ENCODE results near the gene GBF1. TPM values are rescaled to one million over a fixed set of nuclear protein-coding genes. Genes with fewer than 3 reads are reported as not detected.
"Not testable (repeated sequence)": the region's sequence is repeated elsewhere in the genome, so short reads cannot be mapped to it uniquely, and the experiment has no call there.

The GBF1 gene
- polyA plus RNA-seq, 1 donor (not counting 4 experiments of a cell fraction or from before 2014, with no cell fraction given) = 17.4 TPM

- H3K27me3 ChIP-seq (ENCODE audit: control insufficient read depth, extremely low read depth, insufficient read depth, low read length) = no peaks in the 10 kb centered on the region
- H3K9me1 ChIP-seq (ENCODE audit: control insufficient read depth, extremely low read depth, insufficient read depth, low read length) = peaks cover 5% of the 10 kb centered on the region
- H3K79me2 ChIP-seq (ENCODE audit: control insufficient read depth, insufficient read depth, low read length) = peaks cover 72% of the 10 kb centered on the region
- peaks cover 20% of the 10 kb centered on the region for H4K20me1 ChIP-seq (ENCODE audit: control insufficient read depth, extremely low read depth, insufficient read depth, low read length)
- H3K9ac ChIP-seq (ENCODE audit: control insufficient read depth, extremely low read depth, insufficient read depth, low read length) = no peak overlapping the region
- peaks cover 32% of the 10 kb centered on the region for H3K4me1 ChIP-seq (ENCODE audit: control insufficient read depth, extremely low read depth, insufficient read depth, low read length)
- FAIRE-seq = no peak
- no peak for TF ChIP-seq CTCF (optimal IDR thresholded peaks at IDR 0.05 in 1 of 3, IDR thresholded peaks at IDR 0.05 in 1 of 3, conservative IDR thresholded peaks at IDR 0.05 in 1 of 3; ENCODE audit: extremely low read depth in 1 of 3, insufficient read depth in 2 of 3, low read length in 3 of 3)
- TF ChIP-seq EZH2 (IDR thresholded peaks at IDR 0.05; ENCODE audit: low read length) = no peak
- DNase-seq (ENCODE audit: low read depth, low spot score) = no peak
- no peak overlapping the region for H3K4me3 ChIP-seq (ENCODE audit: control insufficient read depth in 2 of 3, extremely low read depth in 1 of 3, insufficient read depth in 2 of 3, low read depth in 1 of 3, low read length in 3 of 3)
- H2AFZ ChIP-seq (ENCODE audit: control insufficient read depth, low read length) = no peak overlapping the region
- peaks cover 0 to 2% of the 10 kb centered on the region in 2 experiments for H3K36me3 ChIP-seq (ENCODE audit: control insufficient read depth in 2 of 2, extremely low read depth in 1 of 2, insufficient read depth in 2 of 2, low read length in 2 of 2)
- dilution Hi-C loops (cut with MboI; ENCODE audit: extremely low pct_ligation_motif_present, low sequenced_read_pairs) = no loop called here
- peak overlapping the region; percentile 95 for H3K4me2 ChIP-seq (ENCODE audit: control insufficient read depth, extremely low read depth, insufficient read depth, low read depth, low read length)
- H3K9me3 ChIP-seq (ENCODE audit: control insufficient read depth, low read depth, low read length) = no peaks in the 10 kb centered on the region
- no peak overlapping the region for H3K27ac ChIP-seq (ENCODE audit: control insufficient read depth, insufficient read depth, low read length)
These were observed 2.4 kb downstream of the GBF1 start for GRCh38 chr10:102247734-102248133.

GRCh38 chr10:102252508-102252907 lies 7.2 kb downstream of the GBF1 start:
- H3K9me1 ChIP-seq (ENCODE audit: control insufficient read depth, extremely low read depth, insufficient read depth, low read length); DNase-seq (ENCODE audit: low read depth, low spot score); FAIRE-seq; H3K4me1 ChIP-seq (ENCODE audit: control insufficient read depth, extremely low read depth, insufficient read depth, low read length); H3K4me2 ChIP-seq (ENCODE audit: control insufficient read depth, extremely low read depth, insufficient read depth, low read depth, low read length); H3K27ac ChIP-seq (ENCODE audit: control insufficient read depth, insufficient read depth, low read length); H3K36me3 ChIP-seq (ENCODE audit: control insufficient read depth in 2 of 2, extremely low read depth in 1 of 2, insufficient read depth in 2 of 2, low read length in 2 of 2); dilution Hi-C loops (cut with MboI; ENCODE audit: extremely low pct_ligation_motif_present, low sequenced_read_pairs); H3K9ac ChIP-seq (ENCODE audit: control insufficient read depth, extremely low read depth, insufficient read depth, low read length); H2AFZ ChIP-seq (ENCODE audit: control insufficient read depth, low read length); H3K9me3 ChIP-seq (ENCODE audit: control insufficient read depth, low read depth, low read length); H3K27me3 ChIP-seq (ENCODE audit: control insufficient read depth, extremely low read depth, insufficient read depth, low read length); H3K4me3 ChIP-seq (ENCODE audit: control insufficient read depth in 2 of 3, extremely low read depth in 1 of 3, insufficient read depth in 2 of 3, low read depth in 1 of 3, low read length in 3 of 3): not testable (repeated sequence)
- peaks cover 97% of the 10 kb centered on the region for H3K79me2 ChIP-seq (ENCODE audit: control insufficient read depth, insufficient read depth, low read length)
- H4K20me1 ChIP-seq (ENCODE audit: control insufficient read depth, extremely low read depth, insufficient read depth, low read length) = peaks cover 13% of the 10 kb centered on the region

- H3K9me3 ChIP-seq (ENCODE audit: control insufficient read depth, low read depth, low read length) = no peaks in the 10 kb centered on the region
- no peaks in the 10 kb centered on the region for H3K27me3 ChIP-seq (ENCODE audit: control insufficient read depth, extremely low read depth, insufficient read depth, low read length)
- H3K27ac ChIP-seq (ENCODE audit: control insufficient read depth, insufficient read depth, low read length) = no peak overlapping the region
- H4K20me1 ChIP-seq (ENCODE audit: control insufficient read depth, extremely low read depth, insufficient read depth, low read length) = peaks cover 8% of the 10 kb centered on the region
- no peak for TF ChIP-seq EZH2 (IDR thresholded peaks at IDR 0.05; ENCODE audit: low read length)
- TF ChIP-seq CTCF (optimal IDR thresholded peaks at IDR 0.05 in 1 of 3, IDR thresholded peaks at IDR 0.05 in 1 of 3, conservative IDR thresholded peaks at IDR 0.05 in 1 of 3; ENCODE audit: extremely low read depth in 1 of 3, insufficient read depth in 2 of 3, low read length in 3 of 3) = no peak
- no peak overlapping the region for H2AFZ ChIP-seq (ENCODE audit: control insufficient read depth, low read length)
- no peak overlapping the region for H3K4me2 ChIP-seq (ENCODE audit: control insufficient read depth, extremely low read depth, insufficient read depth, low read depth, low read length)
- no peak overlapping the region for H3K9ac ChIP-seq (ENCODE audit: control insufficient read depth, extremely low read depth, insufficient read depth, low read length)
- peaks cover 84% of the 10 kb centered on the region for H3K79me2 ChIP-seq (ENCODE audit: control insufficient read depth, insufficient read depth, low read length)
- H3K9me1 ChIP-seq (ENCODE audit: control insufficient read depth, extremely low read depth, insufficient read depth, low read length) = no peaks in the 10 kb centered on the region
- dilution Hi-C loops (cut with MboI; ENCODE audit: extremely low pct_ligation_motif_present, low sequenced_read_pairs) = no loop called here
- no peaks in the 10 kb centered on the region for H3K4me1 ChIP-seq (ENCODE audit: control insufficient read depth, extremely low read depth, insufficient read depth, low read length)
- H3K4me3 ChIP-seq (ENCODE audit: control insufficient read depth in 2 of 3, extremely low read depth in 1 of 3, insufficient read depth in 2 of 3, low read depth in 1 of 3, low read length in 3 of 3) = no peak overlapping the region
- DNase-seq (ENCODE audit: low read depth, low spot score) = no peak
- no peak for FAIRE-seq
- peaks cover 2 to 5% of the 10 kb centered on the region in 2 experiments for H3K36me3 ChIP-seq (ENCODE audit: control insufficient read depth in 2 of 2, extremely low read depth in 1 of 2, insufficient read depth in 2 of 2, low read length in 2 of 2)
These were observed 9.1 kb downstream of the GBF1 start for GRCh38 chr10:102254426-102254825.
